ENCODE measurements around the gene PLA1A.

PLA1A gene

GRCh38 chr3:119628816-119629445, 31.2 kb downstream of the PLA1A start:
- Histone ChIP-seq H3K9me3 (no peaks in the 10 kb centered on the region), H3K4me3 (ENCODE audit: low read depth, low read length) (no peak overlapping the region), H3K4me1 (peaks cover 9% of the 10 kb centered on the region), H3K27me3 (no peaks in the 10 kb centered on the region), H3K36me3 (no peaks in the 10 kb centered on the region)
- no peak for DNase-seq
- TF ChIP-seq CTCF (IDR thresholded peaks at IDR 0.05; ENCODE audit: low read depth, low read length), result no peak

GRCh38 chr3:119630128-119630879, 32.6 kb downstream of the PLA1A start:
- H3K4me3 ChIP-seq (ENCODE audit: low read depth, low read length), result no peak overlapping the region
- DNase-seq, result no peak
- H3K4me1 ChIP-seq, result peaks cover 9% of the 10 kb centered on the region
- no peak for TF ChIP-seq CTCF (IDR thresholded peaks at IDR 0.05; ENCODE audit: low read depth, low read length)
- H3K36me3 ChIP-seq, result no peaks in the 10 kb centered on the region
- H3K27me3 ChIP-seq, result no peaks in the 10 kb centered on the region
- H3K9me3 ChIP-seq, result no peaks in the 10 kb centered on the region

GRCh38 chr3:119630880-119631329, 33.2 kb downstream of the PLA1A start:
- no peak for DNase-seq
- no peak for TF ChIP-seq CTCF (IDR thresholded peaks at IDR 0.05; ENCODE audit: low read depth, low read length)
- Histone ChIP-seq H3K27me3 (no peaks in the 10 kb centered on the region), H3K4me3 (ENCODE audit: low read depth, low read length) (no peak overlapping the region), H3K4me1 (peaks cover 12% of the 10 kb centered on the region), H3K36me3 (no peaks in the 10 kb centered on the region), H3K9me3 (no peaks in the 10 kb centered on the region)

- no peak for DNase-seq
- Histone ChIP-seq H3K27me3 (no peaks in the 10 kb centered on the region), H3K36me3 (no peaks in the 10 kb centered on the region), H3K4me3 (ENCODE audit: low read depth, low read length) (no peak overlapping the region), H3K9me3 (no peaks in the 10 kb centered on the region), H3K4me1 (peaks cover 18% of the 10 kb centered on the region)
- TF ChIP-seq CTCF (IDR thresholded peaks at IDR 0.05; ENCODE audit: low read depth, low read length), result no peak
Observed at GRCh38 chr3:119631516-119631915, 33.8 kb downstream of the PLA1A start.

GRCh38 chr3:119632216-119632615, 34.5 kb downstream of the PLA1A start:
- H3K9me3 ChIP-seq, result no peaks in the 10 kb centered on the region
- no peak for DNase-seq
- no peak for TF ChIP-seq CTCF (IDR thresholded peaks at IDR 0.05; ENCODE audit: low read depth, low read length)
- no peaks in the 10 kb centered on the region for H3K27me3 ChIP-seq
- no peaks in the 10 kb centered on the region for H3K36me3 ChIP-seq
- H3K4me3 ChIP-seq (ENCODE audit: low read depth, low read length), result no peak overlapping the region
- H3K4me1 ChIP-seq, result peaks cover 25% of the 10 kb centered on the region

GRCh38 chr3:119632829-119633228, 35.1 kb downstream of the PLA1A start:
- TF ChIP-seq CTCF (IDR thresholded peaks at IDR 0.05; ENCODE audit: low read depth, low read length), result no peak
- H3K9me3 ChIP-seq, result no peaks in the 10 kb centered on the region
- H3K36me3 ChIP-seq, result no peaks in the 10 kb centered on the region
- H3K4me3 ChIP-seq (ENCODE audit: low read depth, low read length), result no peak overlapping the region
- no peak for DNase-seq
- H3K27me3 ChIP-seq, result no peaks in the 10 kb centered on the region
- peaks cover 31% of the 10 kb centered on the region for H3K4me1 ChIP-seq
